ENCODE results near the gene EDRF1.

DNA sequence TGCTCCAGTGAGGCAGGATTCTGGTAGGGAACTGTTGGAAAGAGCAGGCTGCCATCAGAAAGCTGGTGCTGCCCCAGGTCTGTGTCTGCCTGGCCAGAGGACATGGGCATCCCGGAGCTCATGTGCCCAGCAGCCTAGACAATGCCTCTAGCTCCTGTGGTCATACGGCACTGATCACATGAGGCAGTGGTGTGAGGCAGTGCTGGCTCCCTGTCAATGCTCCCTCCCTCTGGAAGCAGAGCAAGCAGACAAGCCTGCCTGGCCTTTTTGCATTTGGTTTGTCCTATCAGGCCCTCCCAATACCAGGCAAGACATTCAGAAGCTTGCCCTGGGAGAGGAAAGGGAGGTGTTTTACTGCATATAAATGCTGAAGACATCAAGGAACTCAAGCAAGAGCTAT is 75.6 kb downstream of the EDRF1 start:
- TF ChIP-seq FOXM1 (IDR thresholded peaks at IDR 0.05; ENCODE audit: borderline replicate concordance, low read depth) (no peak), YY1 (IDR thresholded peaks at IDR 0.05; ENCODE audit: low read depth) (no peak), TCF12 (IDR thresholded peaks at IDR 0.05; ENCODE audit: low read depth) (no peak), TEAD4 (IDR thresholded peaks at IDR 0.05) (no peak), TAF1 (IDR thresholded peaks at IDR 0.05; ENCODE audit: low read depth) (no peak), ZBTB7A (IDR thresholded peaks at IDR 0.05; ENCODE audit: low read depth) (no peak), RAD21 (IDR thresholded peaks at IDR 0.05; ENCODE audit: low read depth) (no peak)
